Stimulated activated CD8-positive, alpha-beta memory T cell treated with anti-CD3 and anti-CD28 coated beads, Interleukin-7, amount 100 ng/mL, for 1 hour (primary cell): ENCODE data around the gene OPRL1.

Source experiments
- DNase-seq, 2 donors: peaks; one replicate each; pipeline ENCODE4 v3.0.0-alpha.2; 2020; ENCODE audit warnings: low read depth in 2 of 2

The OPRL1 gene

DNA sequence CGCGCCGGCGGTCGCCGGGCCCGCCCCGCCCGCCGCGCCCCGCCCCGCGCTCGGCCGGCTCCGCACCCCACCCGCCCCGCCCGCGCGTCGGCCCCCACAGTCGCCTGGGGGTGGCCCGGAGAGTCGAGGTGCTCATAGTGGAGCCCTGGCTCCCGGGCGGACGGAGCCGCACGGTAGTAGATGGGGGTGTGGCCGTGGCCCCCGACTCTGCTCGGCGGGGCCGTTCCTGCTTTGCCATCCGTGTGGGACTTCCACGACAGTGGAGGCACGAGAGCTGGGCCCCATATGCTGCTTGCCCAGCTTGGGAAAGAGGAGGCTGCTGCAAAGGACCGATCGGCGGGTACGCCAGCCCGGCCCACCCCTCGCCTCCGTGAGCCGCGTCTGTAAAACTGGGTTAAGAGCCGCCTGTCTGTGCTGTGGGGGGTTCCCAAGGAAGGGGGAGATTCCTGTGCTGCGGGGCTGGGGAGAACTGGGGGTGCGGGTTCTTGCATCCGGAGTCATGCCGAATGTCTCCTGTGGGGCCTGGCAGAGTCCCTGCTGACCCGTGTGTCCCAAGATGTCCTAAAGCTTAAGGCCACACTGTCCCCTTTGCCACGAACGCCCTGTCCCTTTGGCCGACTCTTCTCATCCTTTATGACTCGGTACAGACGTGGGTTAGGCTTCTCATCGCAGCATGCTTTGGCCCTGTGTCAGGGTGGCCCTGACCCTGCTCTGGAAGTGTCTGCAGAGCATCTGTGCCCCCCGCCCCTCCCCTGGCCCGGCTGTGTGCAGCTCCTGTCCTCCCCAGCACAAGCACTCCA, at the start of gene OPRL1:
TSS of gene OPRL1 (plus strand) at position 70 of the 800 bp plus-strand sequence. CDS start 12,639 bp downstream, outside the sequence.
- DNase-seq = peak in 1 of 2 donors; percentile 19

DNA sequence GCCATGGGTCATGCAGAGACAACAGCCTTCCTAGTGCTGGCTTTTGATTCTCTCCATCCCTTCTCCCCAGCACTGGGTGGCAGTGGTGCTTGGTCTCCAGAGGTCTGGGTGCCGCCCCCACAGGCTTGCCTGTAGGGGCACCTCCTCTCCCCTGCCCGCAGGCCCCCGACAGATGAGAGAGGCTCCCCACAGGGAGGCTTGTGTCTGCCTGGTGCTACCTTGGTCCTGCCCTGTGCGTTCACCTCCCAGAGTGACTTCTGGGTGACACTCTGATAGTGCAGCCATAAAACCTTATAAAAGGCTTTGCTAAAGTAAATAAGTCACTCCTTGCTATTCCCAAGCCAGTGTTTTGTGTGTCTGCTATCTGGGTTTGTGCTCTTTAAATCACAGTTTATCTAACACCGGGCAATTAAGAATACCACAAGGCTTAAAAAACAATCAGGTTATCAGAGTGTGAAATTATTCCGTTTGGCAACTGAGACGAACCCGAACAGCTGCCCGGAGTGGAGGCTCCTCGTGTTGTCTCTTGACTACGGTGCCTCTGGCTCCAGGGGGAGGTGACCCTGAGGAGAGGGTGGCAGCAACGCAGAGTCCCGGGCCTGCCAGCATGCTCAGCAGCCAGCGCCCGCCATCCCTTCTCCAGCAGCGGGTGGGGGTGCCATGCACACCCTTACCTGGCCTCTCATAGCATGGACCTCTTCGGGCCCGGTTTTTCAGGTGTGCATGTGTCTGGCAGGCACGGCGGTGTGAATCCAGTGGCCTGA, 49.3 kb upstream of the OPRL1 start:
- no peak for DNase-seq

DNA sequence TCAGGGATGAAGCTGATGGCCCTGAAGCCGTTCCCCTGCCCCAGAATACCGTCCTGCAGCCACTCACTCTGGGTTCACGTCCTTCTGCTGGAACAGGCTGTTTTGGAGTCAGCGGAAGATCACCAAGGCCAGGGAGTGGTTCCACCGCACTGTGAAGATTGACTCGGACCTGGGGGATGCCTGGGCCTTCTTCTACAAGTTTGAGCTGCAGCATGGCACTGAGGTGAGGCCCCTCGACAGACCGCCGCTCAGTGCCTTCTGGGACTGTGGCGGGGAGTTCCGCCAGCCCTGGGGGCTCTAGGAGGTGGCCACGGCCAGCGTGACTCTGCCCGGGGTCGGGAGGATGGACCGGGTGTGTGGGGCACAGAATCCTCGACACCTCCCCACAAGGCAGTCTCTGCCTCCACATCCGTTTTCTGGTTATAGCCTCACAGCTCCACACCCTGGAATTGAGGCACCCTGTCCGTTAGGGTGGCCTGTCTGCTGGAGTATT, 48.0 kb upstream of the OPRL1 start:
- no peak for DNase-seq

- no peak for DNase-seq
Measured at GRCh38 chr20:64032706-64033624, 46.9 kb upstream of the OPRL1 start.

- DNase-seq = no peak
Measured at GRCh38 chr20:64033981-64034493, 45.8 kb upstream of the OPRL1 start.

- no peak for DNase-seq
Measured at GRCh38 chr20:64035066-64035932, 44.6 kb upstream of the OPRL1 start.

- no peak for DNase-seq
Measured at GRCh38 chr20:64035933-64036345, 43.9 kb upstream of the OPRL1 start, which contains the start of gene C20orf204. TSS of gene C20orf204 (plus strand) at chr20:64036182. CDS start at chr20:64036324, 142 bp downstream.

- DNase-seq = no peak
Measured at GRCh38 chr20:64036346-64037198, 43.3 kb upstream of the OPRL1 start.

DNA sequence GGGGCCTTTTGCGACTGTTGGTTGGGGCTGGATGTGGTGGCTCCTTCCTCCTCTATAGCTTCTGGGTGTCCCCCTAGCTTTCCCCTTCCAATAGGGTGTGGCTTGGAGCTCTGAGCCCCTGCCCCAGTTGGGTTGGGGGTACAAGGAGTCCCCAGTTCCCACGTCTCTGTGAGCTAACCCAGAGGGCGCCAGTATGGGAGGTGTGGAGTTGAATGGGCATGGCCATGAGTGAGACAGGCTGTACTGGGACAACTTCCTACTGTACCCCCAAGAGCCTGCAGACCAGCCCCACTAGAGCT, 42.7 kb upstream of the OPRL1 start:
- no peak for DNase-seq

DNA sequence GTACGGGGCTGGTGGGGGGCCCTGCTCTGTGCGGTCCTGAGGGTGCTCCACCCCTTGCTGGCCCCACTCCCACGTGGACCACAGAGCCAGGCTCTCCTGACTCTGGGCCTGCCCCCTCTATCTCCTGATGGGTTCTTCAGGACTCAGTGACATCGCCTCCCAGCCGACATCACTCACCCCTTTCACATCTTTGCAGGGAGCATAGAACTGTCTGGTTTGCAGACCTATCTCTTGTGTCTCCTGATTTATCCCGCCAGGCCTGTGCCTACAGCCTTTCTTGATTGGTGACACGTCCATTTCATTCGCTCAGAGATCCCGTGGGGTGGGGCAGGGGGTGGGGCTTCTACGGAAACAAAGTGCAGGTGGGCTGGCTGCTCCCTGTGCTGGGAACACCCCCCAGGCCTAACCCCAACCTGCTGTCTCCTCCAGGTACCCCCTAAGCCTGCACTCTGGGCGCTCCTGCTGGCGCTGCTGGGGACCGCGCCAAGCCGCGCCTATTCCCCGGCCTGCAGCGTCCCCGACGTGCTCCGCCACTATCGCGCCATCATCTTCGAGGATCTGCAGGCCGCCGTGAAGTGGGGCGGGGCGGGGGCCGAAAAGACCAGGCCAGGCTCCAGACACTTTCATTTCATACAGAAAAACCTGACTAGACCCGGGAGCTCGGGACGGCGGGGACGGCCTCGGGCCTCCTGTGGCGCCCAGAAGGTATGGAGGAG, 42.2 kb upstream of the OPRL1 start:
- DNase-seq = no peak

- no peak for DNase-seq
Measured at GRCh38 chr20:64038224-64038564, 41.7 kb upstream of the OPRL1 start.

GRCh38 chr20:64038565-64039292, 41.2 kb upstream of the OPRL1 start:
- peak; percentile 51 to 52 for DNase-seq

DNA sequence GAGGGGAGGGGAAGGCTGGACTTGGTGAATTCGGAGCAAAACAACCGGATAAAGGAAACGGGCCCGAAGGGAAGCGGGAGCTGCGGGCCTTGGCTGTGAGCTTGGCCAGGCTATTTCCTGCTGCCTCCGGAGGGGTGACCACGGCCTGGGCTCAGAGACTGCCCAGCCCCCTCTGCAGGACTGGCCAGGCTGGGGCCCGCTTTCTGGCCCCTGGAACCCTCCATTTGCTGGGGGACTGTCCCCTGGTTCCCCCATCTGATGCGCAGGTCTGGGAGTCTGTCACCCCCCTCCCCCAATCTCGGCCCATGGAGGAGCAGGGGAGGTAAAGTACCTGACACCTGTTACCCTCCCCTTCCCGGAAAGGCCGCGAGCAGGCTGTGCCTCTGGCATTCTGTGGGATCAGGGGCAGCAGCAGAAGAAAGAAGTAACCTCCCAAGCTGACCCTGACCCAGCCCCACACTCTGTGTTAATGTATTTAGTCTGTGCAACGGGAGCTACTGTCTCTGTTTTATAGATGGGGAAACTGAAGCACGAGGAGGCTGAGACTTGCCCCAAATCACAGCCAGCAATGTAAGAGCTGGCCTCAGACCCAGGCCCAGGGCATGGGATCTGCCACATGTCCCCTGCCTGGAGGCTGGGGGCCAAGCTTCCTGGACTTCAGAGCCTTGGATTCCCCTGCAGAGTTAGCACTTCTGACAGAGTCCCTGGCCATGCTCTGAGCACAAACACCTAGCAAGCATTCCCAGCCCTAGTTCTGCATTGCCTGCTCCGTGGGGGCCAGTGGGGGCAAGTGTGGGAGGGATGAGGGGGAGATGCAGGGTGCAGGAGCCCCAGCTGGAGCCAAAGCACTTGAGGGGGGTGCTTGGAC, 40.4 kb upstream of the OPRL1 start:
- no peak for DNase-seq

- DNase-seq = no peak
Measured at GRCh38 chr20:64040231-64041039, 39.4 kb upstream of the OPRL1 start.

DNA sequence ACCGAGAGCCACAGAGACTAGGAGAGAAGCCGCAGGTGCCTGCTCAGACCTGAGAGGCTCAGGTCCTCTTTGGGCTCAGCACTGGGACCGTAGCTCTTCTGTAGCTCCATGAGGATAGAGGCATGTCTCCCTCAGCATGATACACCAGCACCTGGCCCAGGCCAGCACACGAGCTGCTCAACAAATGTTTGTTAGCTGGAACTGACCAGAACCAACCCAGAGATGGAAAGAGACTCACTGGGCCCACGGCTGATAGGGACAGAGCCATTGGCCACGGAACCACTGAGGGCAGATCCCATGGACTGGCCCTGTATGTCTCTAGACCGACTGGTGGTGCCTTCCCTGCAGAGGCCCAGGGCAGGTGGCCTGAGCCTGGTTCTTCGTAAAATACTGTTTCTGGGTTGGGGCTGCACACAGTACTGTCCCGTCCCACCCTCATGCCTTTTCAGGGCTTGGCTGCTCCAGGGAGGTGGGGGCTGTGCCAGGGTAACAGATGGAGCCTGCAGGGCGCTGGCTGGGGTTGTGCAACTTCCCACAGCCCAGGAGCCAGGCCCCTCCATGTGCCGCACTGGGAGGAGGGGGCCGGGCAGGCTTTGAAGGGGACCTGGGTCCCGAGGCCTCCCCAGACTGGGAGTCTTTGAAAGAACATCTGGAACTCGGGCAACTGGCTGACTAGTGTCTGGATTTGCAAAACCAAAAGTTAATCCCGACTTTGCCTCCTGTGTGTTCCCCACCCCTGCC, 38.7 kb upstream of the OPRL1 start:
- no peak for DNase-seq

GRCh38 chr20:64041781-64042053, 38.2 kb upstream of the OPRL1 start:
- DNase-seq = no peak
